Anterior cingulate cortex (tissue), 58 donors: ENCODE measurements around the gene KIAA0825.

ENCODE experiments used
- DNase-seq, 58 donors: peaks; one replicate each; lab custom pipeline; 2025; lab: John Stamatoyannopoulos, UW

KIAA0825 gene, protein sequence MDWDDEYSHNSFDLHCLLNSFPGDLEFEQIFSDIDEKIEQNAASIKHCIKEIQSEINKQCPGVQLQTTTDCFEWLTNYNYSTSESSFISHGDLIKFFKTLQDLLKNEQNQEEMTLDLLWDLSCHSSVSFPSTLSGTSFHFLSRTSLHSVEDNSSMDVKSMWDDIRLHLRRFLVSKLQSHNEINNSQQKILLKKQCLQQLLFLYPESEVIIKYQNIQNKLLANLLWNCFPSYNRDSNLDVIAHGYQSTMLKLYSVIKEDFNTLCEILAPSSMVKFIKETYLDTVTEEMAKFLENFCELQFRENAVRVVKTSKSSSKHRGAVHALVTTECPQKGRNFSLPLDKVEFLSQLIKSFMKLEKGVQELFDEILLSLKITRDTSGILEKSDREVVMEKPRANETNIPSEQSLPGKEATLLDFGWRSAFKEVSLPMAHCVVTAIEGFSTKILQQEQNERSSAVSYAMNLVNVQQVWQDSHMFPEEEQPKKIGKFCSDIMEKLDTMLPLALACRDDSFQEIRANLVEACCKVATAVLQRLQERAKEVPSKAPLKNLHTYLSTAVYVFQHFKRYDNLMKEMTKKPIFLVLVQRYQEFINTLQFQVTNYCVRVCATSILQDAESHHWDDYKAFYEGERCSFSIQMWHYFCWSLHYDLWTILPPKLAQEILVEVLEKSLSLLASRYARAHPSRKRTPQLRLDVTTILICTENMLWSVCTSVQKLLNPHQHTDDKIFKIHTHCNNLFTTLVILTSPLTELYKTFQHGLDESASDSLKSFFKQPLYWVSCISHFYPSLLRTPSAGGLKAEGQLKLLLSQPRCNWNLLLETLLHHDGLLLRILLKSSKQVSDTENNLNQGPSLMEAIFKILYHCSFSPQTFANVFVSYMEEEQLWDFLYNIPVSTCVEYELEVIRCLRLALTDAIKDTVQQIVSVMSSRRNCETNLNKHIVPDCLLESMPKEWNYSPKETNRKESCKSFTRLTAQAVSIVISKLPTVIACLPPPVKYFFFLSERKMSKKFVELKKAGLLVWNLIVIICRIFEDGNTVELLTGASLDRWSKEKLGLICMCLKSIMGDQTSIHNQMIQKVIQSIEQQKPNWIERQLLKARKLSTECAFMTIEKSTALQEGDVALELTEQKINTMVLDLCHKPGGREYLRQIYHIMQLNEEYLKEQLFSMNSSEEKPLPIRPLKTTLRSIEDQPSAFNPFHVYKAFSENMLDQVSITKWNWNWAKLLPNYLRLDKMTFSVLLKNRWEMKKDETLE (N-terminal part only)

GRCh38 chr5:94618493-94619328, at the start of gene KIAA0825, which contains the start of gene SLF1:
Gene KIAA0825, minus strand, starts transcription at chr5:94618604. Its CDS starts 81,478 bp downstream, at chr5:94537126.
Gene SLF1, plus strand, starts transcription at chr5:94618669. Its CDS starts 10,142 bp downstream, at chr5:94628811.
- DNase-seq: peak; percentile 61 to 92 (median 80)

DNA sequence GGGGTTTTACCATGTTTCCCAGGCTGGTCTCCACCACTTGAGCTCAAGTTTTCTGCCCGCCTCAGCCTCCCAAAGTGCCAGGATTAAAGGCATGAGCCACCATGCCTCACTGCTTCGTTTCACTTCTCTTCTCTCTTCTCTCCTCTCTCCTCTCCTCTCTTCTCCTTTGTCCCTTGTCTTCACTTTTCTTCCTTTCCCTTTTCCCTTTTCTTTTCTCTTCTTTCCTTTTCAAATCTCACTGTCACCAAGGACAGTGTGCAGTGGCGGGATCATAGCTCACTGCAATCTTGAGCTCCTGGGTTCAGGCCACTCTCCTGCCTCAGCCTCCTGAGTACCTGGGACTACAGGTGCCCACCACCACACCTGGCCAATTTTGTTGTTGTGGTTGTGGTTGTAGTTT, 49.5 kb upstream of the KIAA0825 start:
- no peak for DNase-seq

- peak in 9 of 58 donors; percentile 2 to 37 (median 13) for DNase-seq
These were observed 42.7 kb upstream of the KIAA0825 start for GRCh38 chr5:94661086-94661485.

- no peak for DNase-seq
These were observed 42.1 kb upstream of the KIAA0825 start for GRCh38 chr5:94660506-94660905.

- DNase-seq: no peak
These were observed 39.9 kb upstream of the KIAA0825 start for GRCh38 chr5:94658272-94658671.

DNA sequence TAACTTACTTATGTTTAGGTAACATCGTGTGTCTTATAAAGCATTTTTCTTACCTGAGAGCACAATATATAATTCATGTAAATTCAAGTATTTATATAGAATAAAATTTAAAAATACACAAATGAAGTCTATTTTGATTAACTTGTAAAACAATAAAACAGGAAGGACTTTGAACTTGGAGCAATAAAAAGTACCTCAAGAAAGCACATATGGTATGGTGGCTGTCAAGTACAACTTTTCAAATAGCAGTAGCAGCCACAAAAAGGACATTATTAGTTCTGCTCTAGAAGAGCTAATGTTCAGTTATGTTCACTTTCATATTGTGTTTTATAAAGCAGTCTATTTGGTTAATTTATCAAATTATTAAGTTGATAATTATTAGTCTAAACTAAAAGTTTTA, 31.5 kb upstream of the KIAA0825 start:
- DNase-seq: no peak

GRCh38 chr5:94646758-94647157, 28.4 kb upstream of the KIAA0825 start:
- DNase-seq: no peak

GRCh38 chr5:94645053-94645452, 26.6 kb upstream of the KIAA0825 start:
- no peak for DNase-seq

GRCh38 chr5:94640176-94640575, 21.8 kb upstream of the KIAA0825 start:
- DNase-seq: no peak

GRCh38 chr5:94632024-94632423, 13.6 kb upstream of the KIAA0825 start:
- DNase-seq: no peak

DNA sequence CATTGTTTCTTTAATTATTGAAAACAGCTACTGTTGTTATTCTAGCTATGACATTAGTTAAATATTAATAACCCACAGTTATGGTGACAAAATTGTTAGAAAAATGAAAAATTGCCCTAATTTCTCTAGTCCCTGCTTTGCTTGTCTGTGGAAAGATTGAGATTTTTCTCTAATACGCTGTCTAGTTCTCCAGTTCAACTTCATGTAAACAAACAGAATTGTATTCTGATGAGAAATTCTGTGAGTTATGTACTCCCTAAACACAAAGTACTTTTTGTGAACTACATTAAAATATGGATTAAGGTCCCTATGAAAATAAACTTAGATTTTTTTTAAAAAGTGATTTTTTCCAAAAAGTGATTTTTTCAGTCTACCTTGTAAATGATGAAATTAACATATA, 8.8 kb upstream of the KIAA0825 start:
- no peak for DNase-seq

DNA sequence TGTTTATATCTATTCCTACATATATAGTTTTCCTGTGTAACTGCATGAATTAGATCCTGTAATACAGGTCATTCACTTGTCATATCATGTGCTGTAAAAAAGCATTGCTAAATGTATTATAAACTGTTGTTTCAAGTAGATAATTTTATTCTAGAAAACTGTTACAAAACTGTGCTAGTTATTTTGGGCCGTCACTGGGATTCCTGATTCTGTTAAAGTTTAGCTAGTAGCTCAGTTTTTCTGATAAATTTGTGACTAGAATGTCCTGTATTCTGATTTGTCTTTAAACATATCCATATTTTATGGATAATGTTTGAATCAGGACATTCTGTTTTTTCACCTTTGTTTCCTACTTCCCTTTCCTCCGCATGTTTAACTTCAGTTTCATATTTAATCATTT, 5.5 kb upstream of the KIAA0825 start:
- no peak for DNase-seq

GRCh38 chr5:94623011-94623410, 4.6 kb upstream of the KIAA0825 start:
- DNase-seq: no peak

DNA sequence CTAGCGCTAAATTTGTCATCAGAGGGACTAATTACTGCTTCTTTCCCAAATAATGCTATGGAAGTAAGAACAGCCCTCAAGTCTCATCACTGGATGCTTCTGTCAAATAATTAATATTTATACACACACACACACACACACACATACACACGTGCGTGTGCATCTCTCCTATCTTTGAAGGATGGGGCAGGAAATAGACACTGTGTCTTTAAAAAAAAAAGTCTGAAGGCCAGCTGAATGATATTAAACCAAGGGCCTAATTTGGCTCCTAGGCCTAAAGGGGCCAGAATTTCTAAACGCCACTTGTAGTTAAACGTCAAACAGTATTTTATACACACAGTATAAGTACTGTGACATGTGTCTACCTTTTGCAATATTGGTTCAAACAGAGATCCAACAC, 3.4 kb upstream of the KIAA0825 start:
- no peak for DNase-seq

DNA sequence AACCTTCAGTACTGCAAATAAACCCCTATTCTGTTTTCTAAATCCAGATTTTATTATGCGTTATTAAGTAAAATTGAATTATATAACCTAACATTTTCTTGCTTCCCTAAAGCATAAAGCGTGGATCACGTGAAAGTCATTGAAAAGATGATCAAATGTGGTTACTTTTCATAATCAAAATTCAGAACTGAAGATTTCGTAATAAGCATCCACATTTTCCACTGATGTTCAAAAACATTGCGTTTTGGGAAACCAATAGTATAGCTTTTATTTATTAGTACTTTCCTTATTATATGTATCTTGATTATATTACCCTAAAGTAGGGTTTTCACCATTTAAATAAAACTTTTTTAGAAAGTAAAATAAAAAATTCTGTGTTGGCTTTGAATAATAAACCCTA, 1.9 kb upstream of the KIAA0825 start:
- DNase-seq: no peak

DNA sequence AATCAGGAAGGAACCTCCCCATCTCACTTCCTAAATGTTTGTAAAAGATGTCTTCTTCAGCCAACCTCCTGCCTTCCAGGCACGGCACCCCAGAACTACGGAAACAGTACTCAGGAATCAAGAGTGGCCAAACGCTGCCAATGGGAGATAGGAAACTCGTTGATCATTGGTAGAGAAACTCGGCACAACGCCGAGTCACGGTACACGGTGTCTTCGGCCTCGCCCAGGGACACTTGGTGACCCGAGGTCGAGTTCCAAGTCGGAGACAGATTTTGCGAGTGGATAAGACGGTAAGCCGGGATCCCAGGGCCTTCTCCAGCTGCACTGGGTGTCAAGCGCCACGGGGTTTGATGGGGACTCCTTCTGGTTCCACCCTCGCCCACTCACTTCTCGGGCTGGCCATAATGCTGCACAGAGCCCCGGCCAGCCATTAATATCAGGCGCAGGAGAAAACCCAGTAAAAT, 343 bp downstream of the KIAA0825 start:
- peak in 43 of 58 donors; percentile 9 to 91 (median 65) for DNase-seq

DNA sequence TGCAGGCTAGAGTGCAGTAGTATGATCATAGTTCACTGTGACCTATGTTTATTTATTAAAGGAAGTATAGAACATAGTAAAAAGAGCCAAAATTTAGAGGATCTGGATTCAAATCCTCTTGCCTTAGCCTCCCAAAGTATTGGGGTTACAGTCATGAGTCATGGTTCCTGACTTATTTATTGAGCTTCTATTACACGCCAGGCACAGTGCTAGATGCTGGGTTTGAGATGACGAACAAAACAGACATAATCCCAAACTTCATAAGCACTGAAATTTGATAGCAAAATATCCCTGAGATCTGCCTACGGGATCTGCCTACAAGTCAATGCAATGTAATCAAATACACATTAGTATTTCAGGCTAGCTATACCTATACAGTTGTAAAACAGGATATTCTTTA, 2.5 kb downstream of the KIAA0825 start:
- DNase-seq: no peak

DNA sequence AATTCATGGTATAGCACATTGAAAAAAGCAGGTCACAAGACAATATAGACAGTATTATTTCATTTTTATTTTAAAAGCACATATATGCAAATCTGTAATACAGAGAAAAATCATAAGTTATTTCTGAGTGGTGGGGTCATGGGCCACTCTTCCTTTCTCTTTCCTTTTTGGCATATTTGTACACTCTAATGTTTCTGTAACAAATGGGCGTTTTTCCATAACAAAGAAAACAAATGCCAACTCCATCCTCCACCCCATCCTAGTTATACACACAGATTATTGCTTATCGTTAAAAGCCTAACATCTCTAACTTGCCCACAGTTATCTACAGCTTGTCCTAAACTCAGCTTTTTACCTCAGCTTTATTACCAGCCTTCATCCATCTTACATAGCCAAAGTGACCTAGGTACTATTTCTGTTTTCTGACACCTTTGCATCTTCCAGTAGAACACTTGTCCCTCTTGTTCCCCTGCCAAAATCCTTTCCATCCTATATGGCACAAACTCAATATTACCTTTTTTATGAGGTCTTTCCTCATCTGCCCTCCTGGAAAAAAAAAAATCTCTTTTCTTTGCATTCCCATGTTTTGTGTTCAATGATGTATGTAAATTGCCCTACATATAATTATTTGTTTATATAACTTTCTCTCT, 4.1 kb downstream of the KIAA0825 start:
- DNase-seq: no peak

GRCh38 chr5:94613583-94613982, 4.8 kb downstream of the KIAA0825 start:
- DNase-seq: no peak
